Measurements from ENCODE around the gene STIP1. TPM values are rescaled to one million over a fixed set of nuclear protein-coding genes. Genes with fewer than 3 reads are reported as not detected.

The STIP1 gene
- total and polyA plus RNA-seq, 9 of the 15 experiments (the other 6 are each of a cell fraction or from before 2014, with no cell fraction given) = 58.1 to 465 (median 346) TPM

DNA sequence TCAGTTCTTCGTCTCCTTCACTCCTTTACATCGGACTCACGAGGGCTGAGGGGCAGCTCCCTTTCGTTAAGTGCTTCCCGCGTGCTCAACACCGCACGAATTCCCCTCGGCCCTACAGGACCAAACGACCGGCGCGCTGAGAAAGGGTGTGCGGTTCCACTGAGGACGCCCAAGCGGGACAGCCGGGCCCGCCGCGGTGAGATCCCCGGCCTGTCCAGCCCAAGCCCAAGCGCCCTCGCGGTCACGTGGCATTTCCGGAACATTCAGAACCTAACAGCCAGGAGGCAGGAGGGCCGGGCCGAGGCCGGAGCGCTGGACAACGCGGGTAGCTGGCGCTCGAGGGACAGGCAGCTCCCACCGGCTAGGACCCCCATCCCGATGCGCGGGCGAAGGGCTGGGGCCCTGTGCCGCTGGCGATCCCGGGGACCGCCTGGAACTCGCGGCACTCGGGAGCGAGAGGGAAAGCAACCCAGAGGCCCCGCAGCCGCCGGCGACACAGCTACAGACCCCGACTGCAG, 737 bp upstream of the STIP1 start (continued):
- TF ChIP-seq ZBTB40 (IDR thresholded peaks at IDR 0.05) = no peak; the same call in 1 of the 2 replicates
- no peak for TF ChIP-seq ZBTB40 (CRISPR knock-in tag; IDR thresholded peaks at IDR 0.05)
- TF ChIP-seq NR3C1 (CRISPR knock-in tag; IDR thresholded peaks at IDR 0.05) = no peak
- no peak for TF ChIP-seq PYGO2 (tag; IDR thresholded peaks at IDR 0.05)
- TF ChIP-seq ZNF354B (CRISPR knock-in tag; IDR thresholded peaks at IDR 0.05) = no peak
- TF ChIP-seq NFE2 (IDR thresholded peaks at IDR 0.05; ENCODE audit: low read depth) = no peak
- TF ChIP-seq ZNF699 (CRISPR knock-in tag; IDR thresholded peaks at IDR 0.05; ENCODE audit: insufficient replicate concordance) = no peak
- no peak for TF ChIP-seq ZSCAN32 (CRISPR knock-in tag; IDR thresholded peaks at IDR 0.05)
- TF ChIP-seq KHSRP (IDR thresholded peaks at IDR 0.05) = no peak
- TF ChIP-seq KLF6 (CRISPR knock-in tag; IDR thresholded peaks at IDR 0.05; ENCODE audit: borderline replicate concordance) = peak; percentile 97
- peak; percentile 97 for TF ChIP-seq POLR2H (tag; IDR thresholded peaks at IDR 0.05; ENCODE audit: low read depth)
- TF ChIP-seq, protein P1, sequence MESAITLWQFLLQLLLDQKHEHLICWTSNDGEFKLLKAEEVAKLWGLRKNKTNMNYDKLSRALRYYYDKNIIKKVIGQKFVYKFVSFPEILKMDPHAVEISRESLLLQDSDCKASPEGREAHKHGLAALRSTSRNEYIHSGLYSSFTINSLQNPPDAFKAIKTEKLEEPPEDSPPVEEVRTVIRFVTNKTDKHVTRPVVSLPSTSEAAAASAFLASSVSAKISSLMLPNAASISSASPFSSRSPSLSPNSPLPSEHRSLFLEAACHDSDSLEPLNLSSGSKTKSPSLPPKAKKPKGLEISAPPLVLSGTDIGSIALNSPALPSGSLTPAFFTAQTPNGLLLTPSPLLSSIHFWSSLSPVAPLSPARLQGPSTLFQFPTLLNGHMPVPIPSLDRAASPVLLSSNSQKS (CRISPR knock-in tag; IDR thresholded peaks at IDR 0.05) = no peak
- TF ChIP-seq ZFPM2 (CRISPR knock-in tag; IDR thresholded peaks at IDR 0.05) = no peak
- TF ChIP-seq U2AF1 (optimal IDR thresholded peaks at IDR 0.05; ENCODE audit: low read depth, low read length) = peak; percentile 49
- TF ChIP-seq NR2C2 (CRISPR knock-in tag; IDR thresholded peaks at IDR 0.05) = peak; percentile 62
- TF ChIP-seq NR2C2 (tag; IDR thresholded peaks at IDR 0.05) = peak; percentile 62
- TF ChIP-seq FOXA1 (IDR thresholded peaks at IDR 0.05; ENCODE audit: borderline replicate concordance) = no peak
- TF ChIP-seq ZC3H4 (CRISPR knock-in tag; IDR thresholded peaks at IDR 0.05; ENCODE audit: borderline replicate concordance) = peak; percentile 97; the same call in 1 of the 2 replicates
- TF ChIP-seq, protein P2, sequence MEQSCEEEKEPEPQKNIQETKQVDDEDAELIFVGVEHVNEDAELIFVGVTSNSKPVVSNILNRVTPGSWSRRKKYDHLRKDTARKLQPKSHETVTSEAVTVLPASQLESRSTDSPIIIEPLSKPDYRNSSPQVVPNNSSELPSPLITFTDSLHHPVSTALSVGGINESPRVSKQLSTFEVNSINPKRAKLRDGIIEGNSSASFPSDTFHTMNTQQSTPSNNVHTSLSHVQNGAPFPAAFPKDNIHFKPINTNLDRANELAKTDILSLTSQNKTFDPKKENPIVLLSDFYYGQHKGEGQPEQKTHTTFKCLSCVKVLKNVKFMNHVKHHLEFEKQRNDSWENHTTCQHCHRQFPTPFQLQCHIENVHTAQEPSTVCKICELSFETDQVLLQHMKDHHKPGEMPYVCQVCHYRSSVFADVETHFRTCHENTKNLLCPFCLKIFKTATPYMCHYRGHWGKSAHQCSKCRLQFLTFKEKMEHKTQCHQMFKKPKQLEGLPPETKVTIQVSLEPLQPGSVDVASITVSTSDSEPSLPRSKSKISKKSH (CRISPR knock-in tag; IDR thresholded peaks at IDR 0.05) = no peak
